HG03571 (cell line): ENCODE results near the gene LRRC59.
"Not testable (repeated sequence)": the region's sequence is repeated elsewhere in the genome, so short reads cannot be mapped to it uniquely, and the experiment has no call there.

Experiments
- ATAC-seq: cut with Tn5 transposase; IDR thresholded peaks from one replicate; pipeline ENCODE4 v1.9.1; 2021; ENCODE audit not compliant: unreplicated experiment

The LRRC59 gene

DNA sequence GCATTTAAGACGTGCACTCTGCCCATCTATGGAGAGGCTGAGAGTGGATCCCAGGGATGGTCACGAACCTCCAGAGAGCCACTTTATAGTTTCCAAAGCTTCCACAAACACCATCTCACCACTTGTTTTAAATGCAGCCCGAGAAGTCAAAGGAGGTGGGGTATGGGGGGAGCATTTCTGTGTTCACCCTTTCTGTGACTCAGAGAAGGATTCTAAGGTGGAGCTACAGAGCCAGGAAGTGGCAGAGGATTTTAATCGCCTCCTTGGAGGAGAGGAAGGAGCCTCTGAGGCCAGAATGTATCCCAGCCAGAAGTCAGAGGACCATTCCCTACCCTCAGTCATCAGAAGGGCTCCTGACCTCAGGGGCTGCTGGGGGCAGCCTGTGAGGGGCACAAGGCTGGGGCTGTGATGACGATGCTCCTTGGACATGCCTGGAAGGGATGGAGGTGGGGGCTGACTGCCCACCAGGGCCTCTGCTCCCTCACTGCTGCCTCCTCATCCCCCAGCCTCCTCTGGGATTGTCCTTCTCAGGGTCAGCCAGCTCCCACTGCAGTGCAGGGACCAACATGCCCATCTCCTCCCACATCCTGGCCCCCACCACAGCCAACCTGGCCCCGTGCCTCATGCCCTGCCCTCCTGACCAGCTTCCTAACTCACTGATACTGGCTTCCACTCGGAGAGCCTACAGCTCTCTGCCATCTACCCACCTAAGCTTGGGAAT is 48.6 kb downstream of the LRRC59 start:
- no peak for ATAC-seq

DNA sequence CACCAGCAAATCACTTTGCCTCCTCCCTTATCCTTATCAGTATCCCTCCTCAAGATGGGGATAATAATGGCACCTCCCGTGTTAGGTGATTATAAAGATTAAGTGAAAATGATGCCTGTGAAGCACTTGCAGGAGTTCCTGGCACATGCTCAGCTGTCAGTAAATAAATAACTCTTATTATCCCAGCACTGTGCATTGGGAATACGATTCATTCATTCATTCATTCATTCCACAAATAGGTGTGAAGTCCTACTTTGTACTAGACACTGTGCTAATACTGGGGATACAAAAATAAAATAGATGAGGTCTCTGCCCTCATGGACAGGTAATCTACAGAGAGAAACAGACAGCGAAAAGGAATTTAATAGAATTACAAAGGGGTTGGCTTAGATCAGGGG is 49.4 kb downstream of the LRRC59 start:
- no peak for ATAC-seq

DNA sequence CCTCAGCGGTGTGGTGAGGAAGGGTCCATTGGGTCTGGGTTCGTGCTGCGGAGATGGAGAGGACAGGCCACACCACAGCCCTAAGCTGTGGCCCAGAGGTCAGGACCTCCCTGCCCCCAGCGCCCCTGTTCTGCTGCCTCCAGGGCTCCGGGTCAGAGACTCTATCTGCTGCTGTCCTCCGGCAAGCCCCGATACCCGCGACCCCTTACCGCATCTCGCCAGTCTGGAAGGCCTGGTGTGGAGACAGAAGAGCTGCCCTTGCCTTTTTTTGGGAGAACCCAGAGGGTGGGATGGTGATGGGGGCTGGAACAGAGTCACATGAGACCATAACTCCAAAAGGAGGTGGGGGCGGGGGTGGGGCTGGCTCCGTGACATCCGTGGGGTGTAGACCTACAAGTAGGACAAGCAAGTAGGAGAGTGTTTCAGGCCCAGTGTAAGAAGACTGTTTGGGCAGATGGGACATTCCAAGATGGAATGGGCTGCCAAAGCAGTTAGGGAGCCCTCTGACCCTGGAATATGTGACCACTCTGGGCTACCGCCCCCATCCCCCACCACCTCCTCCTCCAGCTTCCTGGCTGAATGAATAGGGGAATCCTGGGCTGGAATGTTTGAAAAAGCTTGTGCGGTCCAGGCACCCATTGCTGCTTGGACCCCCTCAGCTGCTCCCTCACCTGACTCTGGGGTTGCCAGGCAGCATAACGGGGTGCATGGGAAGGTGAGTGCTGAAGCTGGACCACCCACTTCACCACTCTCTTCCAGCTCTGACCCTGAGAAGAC is 50.0 kb downstream of the LRRC59 start:
- no peak for ATAC-seq

GRCh38 chr17:50346313-50347116 is 50.8 kb downstream of the LRRC59 start:
- ATAC-seq = peak; percentile 28

DNA sequence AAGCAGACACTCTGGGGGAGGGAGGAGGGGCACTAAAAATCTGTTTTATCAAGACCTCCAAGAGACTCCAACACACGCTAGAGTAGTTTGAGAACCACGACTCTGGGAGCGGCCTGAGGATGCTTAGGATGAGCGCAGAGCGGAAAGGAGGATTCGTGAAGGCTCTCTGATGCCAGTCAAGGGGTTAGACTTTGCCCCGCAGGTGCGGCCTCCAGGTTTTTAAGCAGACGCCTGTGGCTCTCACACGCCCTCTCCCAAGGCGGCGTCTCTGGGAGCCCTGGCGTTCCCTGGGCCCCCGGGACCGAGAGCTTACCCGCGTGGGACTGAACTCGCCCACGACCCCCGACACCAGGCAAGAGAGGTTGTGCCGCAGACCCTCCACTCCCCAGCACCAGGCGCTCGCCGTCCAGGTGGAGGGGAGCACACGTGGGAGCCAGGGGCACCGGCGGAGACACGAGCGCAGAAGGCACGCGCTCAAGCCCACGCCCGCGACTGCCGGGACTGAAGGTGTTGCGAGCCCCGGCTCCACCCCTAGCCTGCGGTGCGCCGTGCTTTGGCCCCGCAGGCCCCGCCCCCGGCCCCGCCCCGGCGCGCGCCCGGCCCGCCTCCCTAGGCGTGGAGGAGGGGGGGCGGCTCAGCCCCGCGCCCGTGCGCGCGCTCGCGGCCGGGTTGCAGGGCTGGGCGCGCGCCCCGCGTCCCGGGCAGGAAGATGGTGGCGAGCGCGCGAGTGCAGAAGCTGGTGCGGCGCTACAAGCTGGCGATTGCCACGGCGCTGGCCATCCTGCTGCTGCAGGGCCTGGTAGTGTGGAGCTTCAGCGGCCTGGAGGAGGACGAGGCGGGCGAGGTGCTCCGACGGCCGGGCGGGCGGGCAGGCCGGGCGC is 51.7 kb downstream of the LRRC59 start, which contains the start of gene XYLT2:
Gene XYLT2 (plus strand): TSS at position 695 of the 881 bp plus-strand sequence. CDS start 15 bp downstream, at position 710.
- ATAC-seq = peak; percentile 71

GRCh38 chr17:50344731-50345365 is 52.5 kb downstream of the LRRC59 start:
- no peak for ATAC-seq

- no peak for ATAC-seq
Observed at GRCh38 chr17:50339381-50339780, 57.9 kb downstream of the LRRC59 start.

GRCh38 chr17:50338645-50339044 is 58.7 kb downstream of the LRRC59 start:
- ATAC-seq = no peak

DNA sequence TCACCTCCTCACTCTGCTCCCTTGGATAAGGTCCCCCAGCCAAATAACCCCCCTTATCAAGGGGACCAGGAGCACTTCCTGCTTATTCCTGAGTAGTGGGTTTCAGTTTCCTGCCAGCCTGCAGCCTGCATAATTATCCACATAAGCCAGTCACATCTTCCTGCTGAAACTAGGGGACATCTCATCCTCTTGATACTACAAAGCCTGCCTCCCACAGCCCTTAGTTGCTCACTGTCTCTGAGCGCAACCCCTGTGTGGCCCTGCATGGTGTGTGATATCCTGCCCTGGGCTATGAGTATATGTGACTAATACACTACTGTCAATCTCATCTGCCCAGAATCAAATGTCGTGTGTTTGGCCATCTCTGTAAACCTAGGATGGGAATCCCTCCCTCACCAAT is 59.4 kb downstream of the LRRC59 start:
- ATAC-seq = no peak

DNA sequence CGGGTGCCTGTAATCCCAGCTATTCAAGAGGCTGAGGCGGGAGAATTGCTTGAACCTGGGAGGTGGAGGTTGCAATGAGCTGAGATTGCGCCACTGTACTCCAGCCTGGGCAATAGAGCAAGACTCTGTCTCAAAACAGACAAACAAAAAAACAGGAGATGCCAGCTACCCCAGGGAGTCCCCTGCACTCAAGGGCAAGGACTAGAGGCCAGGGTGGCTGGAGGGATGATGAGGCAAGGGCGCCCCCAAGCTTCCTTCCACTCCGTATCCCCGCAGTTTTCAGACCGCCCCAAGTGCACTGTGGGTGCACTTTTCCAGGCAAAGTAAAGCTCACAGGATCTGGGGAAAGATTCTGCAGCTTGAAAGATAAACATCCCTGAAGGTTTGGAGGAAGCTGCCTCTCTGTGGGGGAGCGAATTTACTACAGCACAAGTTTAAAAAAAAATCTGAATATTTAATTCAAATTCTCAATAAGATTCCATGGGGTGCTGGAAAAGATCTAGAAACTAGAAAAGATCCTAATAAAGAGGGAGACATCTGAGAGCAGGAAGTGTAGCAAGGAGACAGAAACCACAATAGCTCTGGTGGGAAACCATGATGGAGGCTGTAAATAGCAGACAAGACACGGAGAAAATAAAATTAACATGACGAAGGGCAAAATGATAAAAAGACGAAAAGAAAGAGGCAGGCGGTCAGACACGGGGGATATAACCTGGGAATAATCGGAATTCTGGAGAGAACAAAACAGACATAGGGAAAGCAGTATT is 63.8 kb downstream of the LRRC59 start:
- ATAC-seq = not testable (repeated sequence)

DNA sequence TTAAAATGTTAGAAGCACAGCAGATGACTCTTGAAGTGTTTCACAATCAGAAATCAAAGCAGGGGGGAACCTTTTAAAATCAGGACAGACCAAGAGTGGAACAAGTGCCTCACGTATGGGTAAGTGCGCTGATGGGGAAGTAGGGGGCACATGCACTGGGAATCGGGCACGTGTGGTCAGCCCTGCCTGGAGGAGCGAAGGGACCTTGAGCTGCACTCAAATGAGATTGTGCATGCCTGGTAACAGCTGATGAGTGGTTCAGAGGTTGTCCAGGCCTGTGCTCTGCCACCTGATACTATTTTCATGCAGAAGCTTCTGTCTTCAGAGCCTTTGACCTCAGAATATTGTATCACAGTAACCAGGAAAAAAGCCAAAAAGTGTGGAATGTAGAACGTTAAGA is 65.1 kb downstream of the LRRC59 start:
- ATAC-seq = no peak
